Measurements from ENCODE around the gene NEUROG1. TPM values are rescaled to one million over a fixed set of nuclear protein-coding genes. Genes with fewer than 3 reads are reported as not detected.

Gene NEUROG1
- total and polyA plus RNA-seq, 2 of the 13 experiments (the other 11 are each of a cell fraction or from before 2014, with no cell fraction given), result not detected

GRCh38 chr5:135547590-135548254 is 12.0 kb upstream of the NEUROG1 start:
- WGBS (ENCODE audit: low lambda C conversion rate), result 45% methylated on average over 4 of the region's 8 CpGs
- no peak for DNase-seq (ENCODE audit: low spot score)
- CTCF ChIA-PET (ENCODE audit: low intra/inter-chr PET ratio, low total read pairs), result no interaction called here
- H4K20me1 ChIP-seq (ENCODE audit: insufficient read depth, low read length), result 0 out of 2 replicates have a peak, but pooled peaks cover 2% of the 10 kb centered on the region
- no peaks in the 10 kb centered on the region for H3K79me2 ChIP-seq (ENCODE audit: insufficient read depth, low read length)
- TF ChIP-seq YY1 (IDR thresholded peaks at IDR 0.05; ENCODE audit: insufficient read depth, insufficient replicate concordance, low read depth, low read length) (no peak), LCORL (IDR thresholded peaks at IDR 0.05) (no peak), LCORL (CRISPR knock-in tag; IDR thresholded peaks at IDR 0.05) (no peak), NFKBIZ (CRISPR knock-in tag; IDR thresholded peaks at IDR 0.05) (no peak), CREBL2 (CRISPR knock-in tag; IDR thresholded peaks at IDR 0.05; ENCODE audit: borderline replicate concordance) (no peak), MXD4 (CRISPR knock-in tag; IDR thresholded peaks at IDR 0.05) (no peak), ZNF34 (CRISPR knock-in tag; IDR thresholded peaks at IDR 0.05; ENCODE audit: borderline replicate concordance) (no peak), USF2 (IDR thresholded peaks at IDR 0.05; ENCODE audit: low read depth, low read length) (no peak), USF2 (CRISPR knock-in tag; IDR thresholded peaks at IDR 0.05; ENCODE audit: borderline replicate concordance) (no peak), ZNF30 (CRISPR knock-in tag; IDR thresholded peaks at IDR 0.05) (no peak), MLXIP (CRISPR knock-in tag; IDR thresholded peaks at IDR 0.05; ENCODE audit: borderline replicate concordance) (no peak), GABPB1 (CRISPR knock-in tag; IDR thresholded peaks at IDR 0.05) (no peak), SIN3B (IDR thresholded peaks at IDR 0.05; ENCODE audit: low read length) (no peak), ZNF333 (CRISPR knock-in tag; IDR thresholded peaks at IDR 0.05; ENCODE audit: borderline replicate concordance) (no peak), ETS1 (CRISPR knock-in tag; IDR thresholded peaks at IDR 0.05) (no peak), U2AF1 (optimal IDR thresholded peaks at IDR 0.05; ENCODE audit: low read depth, low read length) (no peak)
- H3K4me3 ChIP-seq (replicated peaks in 1 of 3; ENCODE audit: insufficient read depth in 1 of 3, low read depth in 2 of 3, low read length in 3 of 3), result no peak overlapping the region
- no peak overlapping the region for H3K27ac ChIP-seq (ENCODE audit: extremely low read length, insufficient read depth, low read length)
- no peak overlapping the region for H3K9ac ChIP-seq (ENCODE audit: insufficient read depth, low read depth, low read length)
- no TSS peak for BruUV-seq (replicated peaks)
- H2AFZ ChIP-seq (ENCODE audit: low read length), result no peak overlapping the region
- peaks cover 0 to 10% of the 10 kb centered on the region in 2 experiments; a peak in 3 of 5 replicates for H3K27me3 ChIP-seq (ENCODE audit: control insufficient read depth in 1 of 2, insufficient read depth in 2 of 2, low read length in 2 of 2)
- H3K4me1 ChIP-seq (ENCODE audit: insufficient read depth, low read length), result no peaks in the 10 kb centered on the region
- in situ Hi-C loops (cut with HindIII; ENCODE audit: extremely low pct_ligation_motif_present, low pct_unique_long_range_greater_than_20kb), result no loop called here
- no peaks in the 10 kb centered on the region for H3K36me3 ChIP-seq (replicated peaks in 1 of 2; ENCODE audit: control insufficient read depth in 1 of 2, insufficient read depth in 2 of 2, low read length in 2 of 2)
- POLR2A ChIA-PET, result no interaction called here
- ATAC-seq, result no peak
- intact Hi-C loops (cut with micrococcal nuclease; ENCODE audit: unreplicated experiment), result no loop called here
- H3K4me2 ChIP-seq (ENCODE audit: low read depth, low read length), result no peak overlapping the region
- no peaks in the 10 kb centered on the region for H3K9me3 ChIP-seq (ENCODE audit: low read length)
- no peak for FAIRE-seq
